PC-3 (cell line): ENCODE results near the gene KRT33A.

ENCODE experiments used
- CTCF ChIP-seq: fragments of 300-600 bp; sonication (generic); conservative IDR thresholded peaks from 2 replicates; pipeline ENCODE4 v1.5.1; 2017; ENCODE audit warnings: antibody characterized with exemption, low read depth, mild to moderate bottlenecking, low read length
- EZH2 ChIP-seq: fragments of 300-600 bp; sonication (generic); IDR thresholded peaks from one replicate; pipeline ENCODE4 v1.6.1; 2017; ENCODE audit warnings: antibody characterized with exemption, mild to moderate bottlenecking, low read length; ENCODE audit not compliant: unreplicated experiment

- TF ChIP-seq EZH2 (no peak), CTCF (no peak)
These were observed 47.6 kb downstream of the KRT33A start for GRCh38 chr17:41302981-41303380.
